ENCODE data around the gene MS4A13.
"Not testable (repeated sequence)": the region's sequence is repeated elsewhere in the genome, so short reads cannot be mapped to it uniquely, and the experiment has no call there.

Gene MS4A13

DNA sequence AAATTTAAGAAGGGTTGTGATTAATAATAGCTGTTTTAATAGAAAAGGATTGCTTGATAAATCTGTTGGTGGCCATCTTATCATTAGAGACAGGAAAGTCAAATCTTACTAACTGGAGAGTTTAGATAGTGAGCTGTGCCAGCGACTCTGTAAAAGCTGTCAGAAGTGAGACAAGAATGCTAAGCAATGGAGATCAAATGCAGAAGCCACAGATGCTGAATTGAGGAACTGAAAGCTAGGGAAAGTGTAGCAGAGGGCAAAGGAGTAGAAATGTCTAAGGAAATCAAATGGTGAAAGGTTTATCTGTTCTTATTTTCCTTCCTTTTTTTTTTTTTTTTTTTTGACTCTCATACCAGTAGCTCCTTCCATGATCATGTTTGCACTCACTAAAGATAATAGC is 13.7 kb downstream of the MS4A13 start:
- TF ChIP-seq, protein P1, sequence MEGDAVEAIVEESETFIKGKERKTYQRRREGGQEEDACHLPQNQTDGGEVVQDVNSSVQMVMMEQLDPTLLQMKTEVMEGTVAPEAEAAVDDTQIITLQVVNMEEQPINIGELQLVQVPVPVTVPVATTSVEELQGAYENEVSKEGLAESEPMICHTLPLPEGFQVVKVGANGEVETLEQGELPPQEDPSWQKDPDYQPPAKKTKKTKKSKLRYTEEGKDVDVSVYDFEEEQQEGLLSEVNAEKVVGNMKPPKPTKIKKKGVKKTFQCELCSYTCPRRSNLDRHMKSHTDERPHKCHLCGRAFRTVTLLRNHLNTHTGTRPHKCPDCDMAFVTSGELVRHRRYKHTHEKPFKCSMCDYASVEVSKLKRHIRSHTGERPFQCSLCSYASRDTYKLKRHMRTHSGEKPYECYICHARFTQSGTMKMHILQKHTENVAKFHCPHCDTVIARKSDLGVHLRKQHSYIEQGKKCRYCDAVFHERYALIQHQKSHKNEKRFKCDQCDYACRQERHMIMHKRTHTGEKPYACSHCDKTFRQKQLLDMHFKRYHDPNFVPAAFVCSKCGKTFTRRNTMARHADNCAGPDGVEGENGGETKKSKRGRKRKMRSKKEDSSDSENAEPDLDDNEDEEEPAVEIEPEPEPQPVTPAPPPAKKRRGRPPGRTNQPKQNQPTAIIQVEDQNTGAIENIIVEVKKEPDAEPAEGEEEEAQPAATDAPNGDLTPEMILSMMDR (IDR thresholded peaks at IDR 0.05; ENCODE audit: insufficient read depth, low read depth, low read length, missing control alignments), result no peak
- H3K4me3 ChIP-seq (ENCODE audit: low read depth, low read length), result no peak overlapping the region
- peak; percentile 44 for DNase-seq (ENCODE audit: low read depth)

DNA sequence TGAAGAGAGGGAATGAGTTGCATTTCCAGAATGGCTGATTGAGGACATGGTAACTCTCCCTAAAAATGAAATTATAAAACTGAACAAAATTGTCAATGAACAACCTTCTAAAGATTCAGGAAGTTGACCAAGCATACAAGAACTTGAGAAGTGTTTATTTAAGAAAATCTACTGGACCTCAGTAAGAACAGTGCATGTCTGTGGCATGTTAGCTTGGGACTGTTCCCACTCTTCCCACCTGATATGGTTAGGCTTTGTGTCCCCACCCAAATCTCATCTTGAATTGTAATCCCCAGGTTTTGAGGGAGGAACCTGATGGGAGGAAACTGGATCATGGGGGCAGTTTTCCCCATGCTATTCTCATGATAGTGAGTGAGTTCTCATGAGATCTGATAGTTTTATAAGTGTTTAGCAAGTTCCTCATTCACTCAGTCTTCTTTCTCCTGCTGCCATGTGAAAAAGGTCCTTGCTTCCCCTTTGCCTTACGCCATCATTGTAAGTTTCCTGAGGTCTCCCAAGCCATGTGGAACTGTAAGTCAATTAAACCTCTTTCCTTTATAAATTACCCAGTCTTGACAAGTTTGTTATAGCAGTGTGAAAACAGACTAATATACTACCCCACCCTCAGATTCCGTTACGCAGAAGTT is 15.4 kb downstream of the MS4A13 start:
- H3K4me3 ChIP-seq (ENCODE audit: low read depth, low read length), result no peak overlapping the region
- no peak for DNase-seq (ENCODE audit: low read depth)
- TF ChIP-seq, protein P1 (IDR thresholded peaks at IDR 0.05; ENCODE audit: insufficient read depth, low read depth, low read length, missing control alignments), result no peak

DNA sequence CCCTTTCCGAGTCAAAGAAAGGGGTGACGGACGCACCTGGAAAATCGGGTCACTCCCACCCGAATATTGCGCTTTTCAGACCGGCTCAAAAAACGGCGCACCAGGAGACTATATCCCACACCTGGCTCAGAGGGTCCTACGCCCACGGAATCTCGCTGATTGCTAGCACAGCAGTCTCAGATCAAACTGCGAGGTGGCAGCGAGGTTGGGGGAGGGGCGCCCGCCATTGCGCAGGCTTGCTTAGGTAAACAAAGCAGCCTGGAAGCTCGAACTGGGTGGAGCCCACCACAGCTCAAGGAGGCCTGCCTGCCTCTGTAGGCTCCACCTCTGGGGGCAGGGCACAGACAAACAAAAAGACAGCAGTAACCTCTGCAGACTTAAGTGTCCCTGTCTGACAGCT is 17.2 kb downstream of the MS4A13 start:
- not testable (repeated sequence) for H3K4me3 ChIP-seq (ENCODE audit: low read depth, low read length); DNase-seq (ENCODE audit: low read depth)

DNA sequence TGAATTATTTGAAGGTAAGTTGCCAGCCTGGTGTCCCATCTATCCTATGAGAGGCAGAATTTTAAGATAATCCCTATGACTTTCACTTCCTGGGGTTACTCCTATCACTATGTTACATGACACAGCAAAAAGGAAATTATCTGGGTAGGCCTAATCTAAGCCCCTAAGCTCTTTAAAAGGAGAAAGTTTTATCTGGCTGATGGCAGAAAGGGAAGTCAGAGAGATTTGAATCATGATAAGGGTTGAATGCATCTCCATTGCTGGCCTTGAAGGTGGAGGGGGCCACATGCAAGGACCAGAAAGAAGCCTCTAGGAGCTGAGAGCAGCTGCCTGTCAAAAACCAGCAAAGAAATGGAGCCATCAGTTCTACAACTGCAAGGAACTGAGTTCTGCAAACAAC is 23.4 kb downstream of the MS4A13 start:
- not testable (repeated sequence) for H3K4me3 ChIP-seq (ENCODE audit: low read depth, low read length); DNase-seq (ENCODE audit: low read depth)

DNA sequence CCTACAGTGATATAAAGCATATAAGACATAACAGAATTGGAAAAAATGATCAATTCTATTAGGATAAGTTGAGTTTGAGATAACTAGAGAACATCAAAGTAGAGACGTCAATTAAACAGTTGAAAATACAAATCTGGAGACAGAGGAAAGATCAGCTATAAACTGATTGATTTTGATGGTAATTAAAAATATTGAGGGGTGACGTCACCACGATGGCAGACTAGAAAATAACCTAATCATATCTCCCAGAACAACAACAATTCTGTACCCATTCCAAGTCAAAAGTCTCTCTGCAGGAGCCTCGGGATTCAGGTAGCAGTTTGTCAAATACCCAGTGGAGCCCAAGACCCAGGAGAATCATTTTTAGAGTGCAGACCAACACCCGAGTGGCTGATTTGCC is 28.9 kb downstream of the MS4A13 start:
- TF ChIP-seq, protein P1 (IDR thresholded peaks at IDR 0.05; ENCODE audit: insufficient read depth, low read depth, low read length, missing control alignments), result no peak
- H3K4me3 ChIP-seq (ENCODE audit: low read depth, low read length), result no peak overlapping the region
- DNase-seq (ENCODE audit: low read depth), result no peak

DNA sequence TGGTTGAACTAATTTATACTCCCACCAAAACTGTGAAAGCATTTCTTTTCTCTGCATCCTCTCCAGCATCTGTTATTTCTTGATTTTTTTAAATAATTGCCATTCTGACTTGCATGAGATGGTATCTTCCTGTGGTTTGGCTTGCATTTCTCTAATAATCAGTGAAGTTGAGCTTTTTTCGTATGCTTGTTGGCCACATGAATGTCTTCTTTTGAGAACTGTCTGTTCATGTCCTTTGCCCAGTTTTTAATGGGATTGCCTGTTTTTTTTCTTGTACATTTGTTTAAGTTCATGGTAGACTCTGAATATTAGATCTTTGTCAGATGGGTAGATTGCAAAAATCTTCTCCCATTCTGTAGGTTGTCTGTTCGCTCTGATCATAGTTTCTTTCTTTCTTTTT is 46.1 kb downstream of the MS4A13 start:
- DNase-seq (ENCODE audit: low read depth), result no peak

DNA sequence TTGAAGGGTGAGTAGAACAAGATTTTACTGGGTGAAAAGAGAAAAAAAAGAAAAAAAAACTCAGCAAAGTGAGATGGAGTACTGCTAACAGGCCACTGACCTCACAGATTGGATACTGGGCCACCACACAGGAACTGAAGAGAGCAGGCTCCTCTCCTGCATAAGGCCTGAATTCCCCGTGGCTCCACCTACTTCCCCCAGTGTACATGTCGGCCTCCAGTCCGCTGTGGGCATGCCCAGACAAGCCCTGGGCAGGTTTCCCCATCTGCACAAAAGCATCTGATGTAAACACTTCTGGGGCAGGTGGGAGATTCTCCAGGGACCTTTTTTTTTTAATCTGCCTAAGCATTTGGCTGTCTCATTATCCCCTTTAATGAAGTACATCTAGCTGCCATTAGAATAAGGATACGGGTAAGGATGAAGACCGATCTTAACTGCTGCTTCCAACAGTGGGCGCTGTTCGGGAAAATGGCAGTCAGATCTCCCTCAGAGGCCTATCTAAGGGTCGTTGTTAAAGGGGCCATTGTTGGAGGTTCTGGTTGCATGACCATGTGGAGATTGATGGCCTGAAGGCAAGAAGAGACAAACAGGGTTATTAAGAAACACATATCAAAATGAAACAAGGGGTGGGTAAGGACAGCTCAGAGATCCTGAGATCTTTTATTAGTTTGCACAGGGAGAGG is 48.5 kb downstream of the MS4A13 start:
- TF ChIP-seq, protein P1 (IDR thresholded peaks at IDR 0.05; ENCODE audit: insufficient read depth, low read depth, low read length, missing control alignments), result no peak
- H3K4me3 ChIP-seq (ENCODE audit: low read depth, low read length), result no peak overlapping the region
- peak; percentile 69 for DNase-seq (ENCODE audit: low read depth)

More for the DNA sequence above, 46.1 kb downstream of the MS4A13 start:
- TF ChIP-seq, protein P1 (IDR thresholded peaks at IDR 0.05; ENCODE audit: insufficient read depth, low read depth, low read length, missing control alignments), result no peak
- H3K4me3 ChIP-seq (ENCODE audit: low read depth, low read length), result no peak overlapping the region

DNA sequence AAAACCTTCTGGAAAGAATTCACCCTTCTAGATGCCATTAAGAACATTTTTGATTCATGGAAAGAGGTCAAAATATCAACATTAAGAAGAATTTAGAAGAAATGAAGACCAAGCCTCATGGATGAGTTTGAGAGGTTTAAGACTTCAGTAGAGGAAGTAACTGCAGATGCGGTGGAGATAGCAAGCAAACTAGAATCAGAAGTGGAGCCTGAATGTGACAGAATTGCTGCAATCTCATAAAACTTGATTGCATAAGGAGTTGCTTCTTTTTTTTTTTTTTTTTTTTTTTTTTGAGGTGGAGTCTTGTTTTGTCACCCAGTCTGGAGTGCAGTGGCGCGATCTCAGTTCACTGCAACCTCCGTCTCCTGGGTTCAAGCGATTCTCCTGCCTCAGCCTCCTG is 51.6 kb downstream of the MS4A13 start:
- DNase-seq (ENCODE audit: low read depth), result no peak
- H3K4me3 ChIP-seq (ENCODE audit: low read depth, low read length), result no peak overlapping the region
- TF ChIP-seq, protein P1 (IDR thresholded peaks at IDR 0.05; ENCODE audit: insufficient read depth, low read depth, low read length, missing control alignments), result no peak
